Activated T-cell treated with anti-CD3 and anti-CD28 coated beads for 1 hour (primary cell): ENCODE data around the gene CPLANE1.

Source experiments
- DNase-seq: peaks from one replicate; pipeline ENCODE4 v3.0.0-alpha.2; 2020; ENCODE audit warnings: low read depth

Gene CPLANE1

DNA sequence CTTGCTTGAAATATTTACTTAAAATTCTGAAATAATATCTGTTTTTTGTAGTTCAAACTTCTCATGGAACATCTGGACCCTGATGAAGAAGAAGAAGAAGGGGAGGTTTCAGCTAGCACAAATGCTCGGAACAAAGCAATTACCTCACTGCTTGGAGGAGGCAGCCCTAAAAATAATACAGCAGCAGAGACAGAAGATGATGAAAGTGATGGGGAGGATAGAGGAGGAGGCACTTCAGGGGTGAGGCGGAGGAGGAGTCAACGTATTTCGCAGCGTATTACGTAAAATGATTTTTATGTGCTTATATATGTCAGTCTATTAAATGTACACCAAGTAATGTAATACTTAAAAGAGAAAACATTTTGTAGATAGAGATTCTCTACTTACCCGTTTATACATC, 185.4 kb downstream of the CPLANE1 start:
- no peak for DNase-seq

DNA sequence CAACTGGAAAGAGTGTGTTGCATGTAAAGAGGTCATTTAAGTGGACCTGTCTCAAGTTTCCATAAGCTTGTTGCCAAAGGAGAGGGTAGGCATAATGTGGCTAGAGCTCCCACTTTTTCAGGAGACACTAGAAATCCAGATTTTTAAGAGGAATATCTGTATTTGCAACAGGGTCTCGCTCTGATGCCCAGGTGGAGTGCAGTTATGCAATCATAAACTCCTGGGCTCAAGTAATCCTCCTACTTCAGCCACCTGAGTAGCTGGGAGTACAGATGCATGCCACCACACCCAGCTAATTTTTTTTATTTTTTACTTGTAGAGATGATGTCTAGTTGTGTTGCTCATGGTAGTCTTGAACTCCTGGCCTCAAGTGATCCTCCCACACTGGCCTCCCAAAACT, 189.1 kb downstream of the CPLANE1 start:
- DNase-seq, result no peak

DNA sequence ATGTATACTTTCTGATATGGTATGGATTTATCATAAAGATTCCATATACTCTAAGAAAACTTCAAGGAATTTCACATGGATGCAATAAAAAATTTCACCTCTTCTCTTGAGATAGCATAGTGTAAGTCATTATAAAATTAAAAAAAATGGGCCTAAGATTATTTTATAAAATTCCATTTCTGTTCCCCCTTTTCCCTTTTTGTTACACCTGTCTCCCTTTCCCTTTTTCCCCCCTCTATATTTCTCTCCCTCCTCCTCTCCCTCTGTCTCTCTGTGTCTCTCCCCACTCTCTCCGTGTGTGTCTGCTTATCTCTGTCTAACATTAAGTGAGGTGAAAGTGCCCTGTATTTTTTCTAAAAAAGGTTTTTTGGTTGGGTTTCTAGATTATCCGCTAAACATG, 192.4 kb downstream of the CPLANE1 start:
- no peak for DNase-seq
